ENCODE data around the gene CENPK.
"Not testable (repeated sequence)": the region's sequence is repeated elsewhere in the genome, so short reads cannot be mapped to it uniquely, and the experiment has no call there.

The CENPK gene

DNA sequence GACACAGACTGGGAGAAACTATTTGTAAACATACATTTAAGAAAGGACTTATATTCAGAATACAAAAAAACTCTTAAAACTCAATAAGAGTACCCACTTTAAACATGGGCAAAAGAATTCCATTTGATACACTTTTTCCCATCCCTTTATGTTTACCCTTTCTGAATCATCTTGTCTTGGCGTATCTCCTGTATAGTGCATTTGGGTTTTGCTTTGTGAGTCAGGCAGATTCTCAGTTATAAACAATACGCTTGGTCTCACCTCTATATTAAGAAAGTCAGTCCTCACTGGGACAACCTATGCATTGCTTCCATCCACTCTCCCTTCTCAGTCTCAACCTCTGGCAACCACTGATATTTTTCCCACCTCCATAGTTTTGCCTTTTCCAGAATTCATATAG lies 54.0 kb downstream of the CENPK start:
- no peak for DNase-seq (ENCODE audit: low read depth in 1 of 2, low spot score in 1 of 2)

DNA sequence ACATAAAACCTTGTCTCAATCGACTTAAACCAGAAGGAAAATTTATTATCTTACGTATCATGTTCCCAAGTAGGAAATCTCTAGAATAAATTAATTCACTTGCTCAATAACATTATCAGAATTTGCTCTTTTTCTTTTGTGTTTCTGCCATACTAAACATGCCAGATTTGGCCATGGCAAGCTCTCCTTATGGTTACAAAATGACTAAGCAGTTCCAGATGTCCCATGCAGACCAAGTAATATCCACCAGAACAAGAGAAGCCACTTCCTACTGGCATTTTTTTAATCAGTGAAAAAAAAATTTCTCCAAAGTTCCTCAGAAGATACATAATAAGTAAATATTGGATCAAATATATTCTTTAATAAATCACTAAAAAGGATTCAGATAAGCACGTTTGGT lies 56.0 kb downstream of the CENPK start:
- DNase-seq (ENCODE audit: low read depth in 1 of 2, low spot score in 1 of 2) = no peak

DNA sequence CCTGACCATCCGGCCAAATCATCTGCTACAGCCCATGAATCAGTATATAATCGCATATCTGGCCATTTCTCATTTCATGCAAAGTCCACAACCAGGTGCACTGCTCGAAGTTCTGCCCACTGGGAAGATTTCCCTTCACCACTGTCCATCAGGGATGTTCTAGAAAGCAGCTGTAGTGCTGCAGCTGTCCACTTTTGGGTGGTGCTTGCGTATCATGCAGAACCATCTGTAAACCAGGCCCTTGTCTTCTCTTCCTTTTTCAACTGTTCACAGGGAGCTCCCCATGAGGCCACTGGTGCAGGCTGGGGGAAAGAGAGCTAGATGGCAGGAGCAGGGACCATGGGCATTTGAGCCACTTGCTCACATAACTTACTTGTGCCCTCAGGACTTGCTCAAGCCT lies 73.8 kb downstream of the CENPK start:
- DNase-seq (ENCODE audit: low read depth in 1 of 2, low spot score in 1 of 2) = no peak

DNA sequence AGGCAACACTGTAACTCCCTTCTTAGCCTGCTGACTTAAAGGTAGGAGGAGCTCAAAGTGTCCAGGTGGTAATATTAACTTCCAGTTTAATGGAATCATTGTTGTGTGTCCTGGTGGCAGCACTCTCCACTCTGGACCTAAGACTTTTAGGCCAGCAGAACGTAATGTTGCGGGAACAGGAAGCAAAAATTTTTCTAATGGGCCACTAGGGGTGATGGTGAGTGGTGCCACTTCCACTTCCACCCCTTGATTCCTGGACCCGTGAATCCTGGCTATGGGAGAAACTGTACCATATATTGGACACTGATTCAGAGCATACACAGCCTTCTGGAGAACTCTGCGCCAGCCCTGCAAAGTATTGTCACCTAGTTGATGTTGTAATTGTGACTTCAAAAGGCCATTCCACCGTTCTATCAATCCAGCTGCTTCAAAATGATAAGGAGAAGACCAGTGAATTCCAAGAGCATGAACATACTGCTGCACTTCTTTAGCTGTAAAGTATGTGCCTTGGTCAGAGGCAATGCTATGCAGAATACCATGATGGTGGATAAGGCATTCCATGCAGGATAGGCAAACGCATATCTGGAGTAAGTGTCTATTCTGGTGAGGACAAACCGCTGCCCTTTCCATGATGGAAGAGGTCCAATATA lies 74.8 kb downstream of the CENPK start:
- DNase-seq (ENCODE audit: low read depth in 1 of 2, low spot score in 1 of 2) = not testable (repeated sequence)

DNA sequence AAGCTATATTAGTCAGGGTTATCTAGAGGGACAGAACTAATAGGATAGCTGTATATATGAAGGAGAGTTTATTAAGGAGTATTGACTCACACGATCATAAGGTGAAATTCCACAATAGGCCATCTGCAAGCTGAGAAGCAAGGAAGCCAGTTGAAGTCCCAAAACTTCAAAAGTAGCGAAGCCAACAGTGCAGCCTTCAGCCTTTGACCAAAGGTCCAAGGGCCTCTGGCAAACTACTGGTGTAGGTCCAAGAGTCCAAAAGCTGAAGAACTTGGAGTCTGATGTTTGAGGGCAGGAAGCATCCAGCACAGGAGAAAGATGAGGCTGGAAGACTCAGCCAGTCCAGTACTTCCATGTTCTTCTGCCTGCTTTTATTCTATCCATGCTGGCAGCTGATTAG lies 76.2 kb downstream of the CENPK start:
- DNase-seq (ENCODE audit: low read depth in 1 of 2, low spot score in 1 of 2) = not testable (repeated sequence)

DNA sequence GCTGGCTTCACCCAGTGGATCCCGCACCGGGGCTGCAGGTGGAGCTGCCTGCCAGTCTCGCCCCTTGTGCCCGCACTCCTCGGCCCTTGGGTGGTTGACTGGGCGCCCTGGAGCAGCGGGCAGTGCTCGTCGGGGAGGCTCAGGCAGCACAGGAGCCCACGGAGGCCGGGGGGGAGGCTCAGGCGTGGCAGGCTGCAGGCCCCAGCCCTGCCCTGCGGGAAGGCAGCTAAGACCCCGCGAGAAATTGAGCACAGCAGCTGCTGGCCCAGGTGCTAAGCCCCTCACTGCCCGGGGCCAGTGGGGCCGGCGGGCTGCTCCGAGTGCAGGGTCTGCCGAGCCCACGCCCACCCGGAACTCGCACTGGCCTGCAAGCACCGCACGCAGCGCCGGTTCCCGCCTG lies 77.6 kb downstream of the CENPK start:
- DNase-seq (ENCODE audit: low read depth in 1 of 2, low spot score in 1 of 2) = no peak

DNA sequence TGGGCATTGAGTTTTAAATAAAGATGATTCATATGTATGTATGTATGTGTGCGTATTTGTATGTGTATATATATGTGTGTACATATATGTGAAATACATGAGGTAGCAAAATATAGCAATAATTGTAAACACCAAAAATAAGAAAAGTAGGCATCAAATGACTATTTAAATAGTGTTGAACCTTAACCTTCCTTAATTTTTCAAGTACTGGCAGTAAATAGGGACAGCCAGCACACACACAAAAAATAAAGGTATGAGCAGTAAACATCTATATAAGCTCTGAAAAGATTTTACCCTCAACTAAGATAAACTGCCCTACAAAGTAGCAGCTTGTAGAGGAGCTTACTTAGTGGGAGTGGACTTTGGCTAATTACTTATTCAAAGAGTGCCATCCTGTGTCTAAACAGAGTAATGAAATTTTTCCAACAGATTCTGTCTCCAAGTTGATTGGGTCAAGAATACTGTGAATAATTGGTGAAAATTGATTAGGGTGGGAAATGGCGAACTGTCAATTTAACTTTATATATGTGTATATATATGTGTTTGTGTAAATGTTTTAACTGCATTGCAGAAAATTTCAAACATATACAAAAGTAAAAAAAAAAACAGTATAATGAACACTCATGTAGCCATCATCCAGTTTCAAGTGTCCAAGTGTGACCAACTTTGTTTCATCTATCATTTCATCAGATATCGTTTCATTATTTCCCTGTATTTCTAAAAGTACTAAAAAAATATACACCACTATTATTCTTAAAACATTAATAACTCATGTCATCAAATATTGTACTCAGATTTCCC lies 79.2 kb downstream of the CENPK start:
- no peak for DNase-seq (ENCODE audit: low read depth in 1 of 2, low spot score in 1 of 2)

DNA sequence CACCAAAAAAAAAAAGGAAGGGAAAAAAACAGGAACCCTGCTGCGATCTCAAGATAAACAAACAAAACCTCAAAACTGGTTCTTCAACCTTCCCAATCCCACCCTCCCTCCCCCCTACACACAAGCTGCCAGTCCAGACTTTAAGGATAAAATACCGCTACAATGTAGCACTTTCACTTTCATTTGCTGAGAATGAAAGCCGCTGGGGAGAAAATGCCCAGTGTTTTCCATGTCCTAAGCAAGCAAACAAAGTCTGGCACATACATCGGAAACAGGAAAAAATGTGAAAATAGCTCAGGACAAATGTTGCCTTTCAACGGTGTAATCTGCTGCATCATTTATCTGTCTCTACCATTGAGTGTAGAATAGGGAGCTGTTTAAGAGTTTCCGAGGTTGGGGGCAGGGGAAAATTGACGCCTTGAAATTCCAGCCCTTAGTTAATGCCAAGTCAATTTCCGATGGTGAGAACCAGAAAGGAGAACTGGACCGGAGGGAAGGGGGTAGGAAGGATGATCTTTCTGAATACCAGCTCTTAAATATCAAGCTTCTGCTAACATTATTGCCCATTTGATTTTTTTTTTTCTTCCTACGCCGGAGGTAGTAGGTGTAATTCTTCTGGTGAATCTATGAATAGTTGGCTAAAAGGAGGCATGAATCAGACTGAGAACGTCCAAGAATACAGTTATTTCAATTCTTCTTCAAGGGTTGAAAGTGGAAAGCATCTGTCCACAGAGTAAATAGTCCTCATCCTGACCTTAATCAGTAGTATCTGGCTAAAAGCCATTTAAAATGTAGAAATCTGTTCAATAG lies 80.0 kb downstream of the CENPK start:
- no peak for DNase-seq (ENCODE audit: low read depth in 1 of 2, low spot score in 1 of 2)

DNA sequence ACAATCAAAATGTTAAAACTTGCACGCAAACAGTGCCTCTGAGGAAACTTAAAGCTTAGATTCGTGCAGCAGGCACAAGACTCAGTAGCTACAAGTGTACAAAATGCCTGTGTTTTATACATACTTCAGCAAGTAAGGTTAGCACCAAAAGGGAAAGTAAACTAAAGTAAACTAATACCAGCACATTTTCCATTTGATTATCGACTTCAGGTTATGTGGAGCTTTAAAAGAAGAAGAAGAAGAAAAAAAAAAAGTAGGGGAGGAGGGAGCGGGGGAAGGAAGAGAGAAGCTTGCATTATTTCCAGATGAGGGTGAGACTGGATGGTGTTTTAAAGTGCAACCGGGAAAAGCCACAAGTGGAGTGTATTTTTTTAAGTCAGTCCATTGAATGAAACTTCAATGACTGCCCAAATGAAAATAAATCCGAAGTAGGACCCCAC lies 80.7 kb downstream of the CENPK start:
- DNase-seq (ENCODE audit: low read depth in 1 of 2, low spot score in 1 of 2) = no peak

DNA sequence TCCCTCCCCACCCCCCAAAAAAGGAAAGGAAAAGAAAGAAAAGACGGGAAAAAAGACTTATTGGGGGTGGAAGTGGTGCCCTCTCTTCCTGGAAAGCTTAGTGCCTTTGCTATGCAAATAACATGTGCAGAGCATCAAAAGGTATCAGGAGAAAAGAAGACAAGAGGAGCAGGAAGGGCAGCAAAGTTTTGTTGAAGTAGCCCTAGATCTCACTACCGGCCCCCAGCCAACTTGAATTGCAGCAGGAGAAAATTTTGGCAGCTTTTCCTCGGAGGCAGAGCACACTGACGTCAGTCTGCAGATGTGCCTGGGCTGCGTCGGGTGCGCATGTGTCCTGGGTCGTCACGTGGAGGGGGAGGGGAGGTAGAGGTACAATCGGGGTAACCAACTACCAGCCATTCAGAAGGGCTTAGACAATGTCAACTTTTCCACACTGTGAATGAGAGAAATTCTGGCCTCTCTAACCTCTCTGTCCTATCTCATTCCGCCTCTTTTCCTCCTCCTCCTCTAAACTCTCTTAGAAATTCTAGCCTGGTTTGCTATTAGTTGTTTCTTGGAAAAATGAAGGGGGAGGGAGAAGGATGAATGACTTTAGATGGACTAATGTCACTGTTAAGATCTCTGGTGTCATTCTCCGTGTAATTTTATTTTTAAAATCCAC lies 81.2 kb downstream of the CENPK start, which contains the start of gene ADAMTS6:
TSS of gene ADAMTS6 (minus strand) at position 286 of the 661 bp plus-strand sequence. CDS start 8,247 bp downstream, outside the sequence.
- DNase-seq (ENCODE audit: low read depth in 1 of 2, low spot score in 1 of 2) = peak; percentile 44 to 77

DNA sequence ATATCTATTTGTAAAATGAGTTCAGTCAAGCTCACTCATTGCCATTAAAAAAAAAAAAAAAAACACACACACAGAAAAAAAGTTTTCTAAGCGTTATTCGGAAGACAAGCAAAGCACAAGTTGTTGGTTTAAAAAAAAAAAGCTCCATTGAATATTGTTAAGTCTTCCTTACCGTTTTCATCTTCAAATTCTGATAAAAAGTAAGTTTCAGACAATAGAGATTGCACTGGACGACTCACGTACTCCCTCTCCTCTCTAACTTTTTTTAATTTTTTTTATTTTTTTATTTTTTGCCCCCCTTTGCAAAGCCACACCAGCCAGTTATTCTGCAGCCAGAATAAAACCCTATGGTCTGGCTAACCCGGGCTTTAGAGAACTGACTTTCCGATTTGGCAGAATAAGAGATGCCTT lies 81.8 kb downstream of the CENPK start:
- no peak for DNase-seq (ENCODE audit: low read depth in 1 of 2, low spot score in 1 of 2)

DNA sequence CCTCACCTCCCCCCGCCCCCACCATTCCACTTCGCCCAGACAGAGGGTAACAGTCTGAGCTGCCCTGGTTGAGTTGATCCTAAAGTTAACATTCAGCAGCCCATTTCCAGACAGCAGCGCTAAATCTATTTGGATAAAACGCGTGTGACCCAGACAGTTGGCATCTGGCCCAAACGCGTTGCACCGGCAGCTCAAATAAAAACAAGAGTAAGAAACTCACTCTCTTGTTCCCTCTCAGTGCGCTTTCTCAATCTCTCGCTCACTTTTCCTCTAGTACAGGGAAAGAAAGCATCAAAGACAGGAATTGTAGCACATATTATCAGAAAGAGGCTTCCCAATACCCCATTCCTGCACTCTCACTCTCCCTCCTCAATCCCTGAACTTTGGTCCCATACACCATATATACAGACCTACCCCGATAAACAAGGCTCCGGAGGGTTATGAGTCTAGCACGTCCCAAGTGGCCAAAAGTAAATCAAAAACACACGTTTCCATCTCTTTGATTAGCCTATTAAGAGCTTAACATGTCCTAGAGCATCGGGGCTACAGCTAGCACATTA lies 82.6 kb downstream of the CENPK start:
- DNase-seq (ENCODE audit: low read depth in 1 of 2, low spot score in 1 of 2) = no peak

DNA sequence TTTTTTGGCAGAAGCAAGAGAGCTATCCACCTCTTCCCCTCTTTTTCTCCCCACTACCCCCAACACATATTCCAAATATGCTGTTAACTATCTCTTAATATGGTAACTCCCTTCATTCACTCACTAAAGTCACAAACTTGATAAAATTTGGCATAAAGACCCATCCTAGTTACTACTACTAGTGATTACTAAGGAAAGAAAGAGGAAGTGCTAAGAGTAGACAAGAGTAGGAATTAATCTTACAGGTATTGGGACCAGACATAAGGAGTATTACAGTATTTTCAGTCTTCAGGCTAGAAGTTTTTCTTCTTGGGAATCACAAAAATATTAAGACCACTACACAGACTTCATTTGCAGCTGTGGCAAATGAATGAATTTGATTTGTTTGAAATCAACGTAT lies 83.4 kb downstream of the CENPK start:
- no peak for DNase-seq (ENCODE audit: low read depth in 1 of 2, low spot score in 1 of 2)

DNA sequence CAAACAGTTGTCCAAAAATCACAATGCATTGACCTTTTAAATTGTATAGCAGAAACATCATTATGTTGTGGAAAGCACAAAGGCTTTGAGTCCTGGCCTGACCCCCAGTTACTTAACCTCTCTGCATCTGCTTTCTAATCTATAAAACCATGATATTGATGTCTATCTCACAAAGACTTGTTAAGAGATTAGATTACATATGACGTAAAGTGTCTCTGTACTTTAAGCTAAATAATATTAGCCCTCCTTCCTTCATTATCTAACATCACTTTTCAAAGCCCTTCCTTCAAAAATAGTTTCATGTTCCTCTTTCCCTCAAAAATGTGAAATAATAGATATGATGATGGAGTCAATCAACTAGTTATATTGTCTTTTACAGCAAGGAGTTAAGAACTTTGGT lies 84.6 kb downstream of the CENPK start:
- DNase-seq (ENCODE audit: low read depth in 1 of 2, low spot score in 1 of 2) = no peak

DNA sequence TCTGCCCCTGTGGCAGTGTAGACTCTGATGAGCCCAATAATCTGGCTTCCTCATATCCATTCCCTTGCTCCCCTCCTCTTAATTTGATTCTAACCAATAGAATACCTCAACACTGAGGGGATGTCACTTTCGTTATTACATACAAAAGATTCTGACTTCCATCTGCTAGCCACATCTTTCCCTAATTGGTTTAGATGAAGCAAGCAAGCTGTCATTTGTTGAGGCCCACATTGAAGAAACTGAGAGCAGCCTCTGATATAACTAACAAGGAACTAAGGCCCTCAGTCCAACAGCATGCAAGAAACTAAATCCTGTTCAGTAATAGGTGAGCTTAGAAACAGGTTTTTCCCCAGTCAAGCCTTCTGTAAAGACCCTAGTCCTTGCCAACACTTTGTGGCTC lies 87.1 kb downstream of the CENPK start:
- no peak for DNase-seq (ENCODE audit: low read depth in 1 of 2, low spot score in 1 of 2)

DNA sequence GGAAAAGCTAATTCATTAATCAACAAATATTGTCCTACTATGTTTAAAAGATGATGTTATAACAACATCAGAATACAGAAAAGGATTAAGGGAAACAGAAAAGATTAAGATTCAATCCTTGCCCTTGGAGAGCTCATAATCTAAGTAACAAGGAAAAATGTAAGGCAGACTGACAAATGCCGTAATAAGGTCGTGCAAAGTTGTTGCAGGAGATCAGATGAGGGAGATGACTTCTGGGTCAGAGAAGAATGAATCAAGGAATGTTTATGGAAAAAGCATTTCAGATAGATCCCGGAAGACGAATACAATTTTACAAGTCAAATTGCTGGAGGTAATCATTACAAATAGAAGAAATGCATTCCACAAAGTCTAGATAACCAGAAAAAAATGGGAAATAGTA lies 87.6 kb downstream of the CENPK start:
- DNase-seq (ENCODE audit: low read depth in 1 of 2, low spot score in 1 of 2) = no peak

DNA sequence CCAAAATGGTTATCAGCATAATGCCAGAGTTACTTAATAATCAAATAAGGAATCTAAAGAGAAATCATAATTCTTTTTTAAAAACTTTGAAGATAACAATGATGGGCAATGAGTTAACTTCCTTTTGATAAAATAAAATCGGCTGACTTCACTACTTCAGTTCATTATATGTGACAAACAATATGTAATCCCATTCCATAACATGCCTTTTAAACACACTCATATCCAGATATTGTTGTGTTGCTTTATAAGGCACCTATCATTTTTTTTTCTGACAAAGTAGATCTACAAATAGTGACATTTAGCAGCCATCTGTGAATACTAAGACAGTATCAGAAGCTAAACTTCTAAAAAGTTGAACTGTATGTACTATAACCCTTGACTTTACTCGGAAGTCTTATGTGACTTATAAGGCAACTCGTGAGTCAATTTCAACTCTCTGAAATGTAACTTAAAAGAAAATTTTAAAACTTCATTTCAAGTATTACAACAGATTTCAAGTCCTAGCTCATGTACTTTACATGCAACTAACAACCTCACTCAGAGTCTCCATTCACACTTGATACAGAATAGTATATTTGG lies 88.7 kb downstream of the CENPK start:
- no peak for DNase-seq (ENCODE audit: low read depth in 1 of 2, low spot score in 1 of 2)

DNA sequence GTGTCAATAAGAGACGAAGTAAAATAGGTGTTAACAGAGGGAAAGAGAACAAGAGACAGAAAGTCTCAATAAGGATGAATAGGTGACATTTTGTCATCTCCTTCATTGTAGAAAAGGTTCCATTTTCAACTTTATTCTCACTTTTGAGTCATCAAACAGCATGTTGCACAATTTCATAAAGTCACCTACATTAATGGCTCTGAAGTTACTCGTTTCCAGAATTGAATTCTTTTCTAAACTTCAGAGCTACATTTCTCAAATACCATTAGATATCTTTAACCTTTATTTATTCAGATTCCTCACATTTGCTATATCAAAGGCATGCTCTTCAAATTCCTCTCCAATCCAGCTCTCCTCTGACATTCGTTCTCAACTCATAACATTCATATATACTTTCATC lies 94.3 kb downstream of the CENPK start:
- DNase-seq (ENCODE audit: low read depth in 1 of 2, low spot score in 1 of 2) = no peak
